ENCODE results near the gene NKAIN2.

The NKAIN2 gene

DNA sequence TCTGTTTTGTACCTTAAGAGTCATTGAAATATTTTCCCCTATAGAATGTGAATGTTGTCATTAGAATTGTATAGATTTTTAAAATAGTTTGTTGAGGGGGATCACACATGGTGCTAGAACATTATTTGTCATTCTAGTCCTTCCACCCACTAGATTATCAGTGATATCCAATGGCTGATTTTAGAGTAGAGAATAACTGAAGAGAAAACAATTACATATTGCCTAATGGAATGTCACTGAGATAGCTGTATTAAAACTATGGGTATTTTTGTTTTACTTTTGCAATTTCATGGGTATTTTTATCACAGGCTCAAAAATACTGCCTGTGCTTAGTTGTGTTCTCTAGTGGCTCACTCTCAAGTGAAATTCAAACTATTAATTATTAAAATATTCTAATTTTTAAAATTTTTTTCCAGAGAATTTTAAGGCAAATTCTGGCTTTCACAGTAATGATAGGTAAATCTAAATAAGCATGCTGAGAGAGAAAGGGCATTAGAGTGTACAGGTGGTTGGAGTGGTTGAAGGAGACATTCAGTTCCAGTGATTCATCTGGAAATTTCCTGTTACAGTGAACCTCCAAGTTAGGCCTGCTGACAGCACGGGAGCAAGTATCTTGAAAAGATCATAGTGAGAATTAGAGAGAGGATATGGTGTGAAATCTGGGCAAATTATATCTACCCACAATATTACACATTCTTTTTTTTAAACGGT is 399.6 kb downstream of the NKAIN2 start:
- TF ChIP-seq, protein P1, sequence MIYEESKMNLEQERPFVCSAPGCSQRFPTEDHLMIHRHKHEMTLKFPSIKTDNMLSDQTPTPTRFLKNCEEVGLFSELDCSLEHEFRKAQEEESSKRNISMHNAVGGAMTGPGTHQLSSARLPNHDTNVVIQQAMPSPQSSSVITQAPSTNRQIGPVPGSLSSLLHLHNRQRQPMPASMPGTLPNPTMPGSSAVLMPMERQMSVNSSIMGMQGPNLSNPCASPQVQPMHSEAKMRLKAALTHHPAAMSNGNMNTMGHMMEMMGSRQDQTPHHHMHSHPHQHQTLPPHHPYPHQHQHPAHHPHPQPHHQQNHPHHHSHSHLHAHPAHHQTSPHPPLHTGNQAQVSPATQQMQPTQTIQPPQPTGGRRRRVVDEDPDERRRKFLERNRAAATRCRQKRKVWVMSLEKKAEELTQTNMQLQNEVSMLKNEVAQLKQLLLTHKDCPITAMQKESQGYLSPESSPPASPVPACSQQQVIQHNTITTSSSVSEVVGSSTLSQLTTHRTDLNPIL (CRISPR knock-in tag; IDR thresholded peaks at IDR 0.05; ENCODE audit: low read depth), result no peak
- TF ChIP-seq CSDC2 (CRISPR knock-in tag; IDR thresholded peaks at IDR 0.05), result no peak
- no peak for TF ChIP-seq ZNF8 (CRISPR knock-in tag; IDR thresholded peaks at IDR 0.05)
- TF ChIP-seq, protein P2, sequence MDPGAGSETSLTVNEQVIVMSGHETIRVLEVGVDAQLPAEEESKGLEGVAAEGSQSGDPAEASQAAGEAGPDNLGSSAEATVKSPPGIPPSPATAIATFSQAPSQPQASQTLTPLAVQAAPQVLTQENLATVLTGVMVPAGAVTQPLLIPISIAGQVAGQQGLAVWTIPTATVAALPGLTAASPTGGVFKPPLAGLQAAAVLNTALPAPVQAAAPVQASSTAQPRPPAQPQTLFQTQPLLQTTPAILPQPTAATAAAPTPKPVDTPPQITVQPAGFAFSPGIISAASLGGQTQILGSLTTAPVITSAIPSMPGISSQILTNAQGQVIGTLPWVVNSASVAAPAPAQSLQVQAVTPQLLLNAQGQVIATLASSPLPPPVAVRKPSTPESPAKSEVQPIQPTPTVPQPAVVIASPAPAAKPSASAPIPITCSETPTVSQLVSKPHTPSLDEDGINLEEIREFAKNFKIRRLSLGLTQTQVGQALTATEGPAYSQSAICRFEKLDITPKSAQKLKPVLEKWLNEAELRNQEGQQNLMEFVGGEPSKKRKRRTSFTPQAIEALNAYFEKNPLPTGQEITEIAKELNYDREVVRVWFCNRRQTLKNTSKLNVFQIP (CRISPR knock-in tag; IDR thresholded peaks at IDR 0.05; ENCODE audit: borderline replicate concordance, low read depth), result no peak
- no peak for TF ChIP-seq ZNF565 (CRISPR knock-in tag; conservative IDR thresholded peaks at IDR 0.05; ENCODE audit: low read depth)
- no peak for TF ChIP-seq OSR1 (CRISPR knock-in tag; IDR thresholded peaks at IDR 0.05)
- no peak for ATAC-seq

DNA sequence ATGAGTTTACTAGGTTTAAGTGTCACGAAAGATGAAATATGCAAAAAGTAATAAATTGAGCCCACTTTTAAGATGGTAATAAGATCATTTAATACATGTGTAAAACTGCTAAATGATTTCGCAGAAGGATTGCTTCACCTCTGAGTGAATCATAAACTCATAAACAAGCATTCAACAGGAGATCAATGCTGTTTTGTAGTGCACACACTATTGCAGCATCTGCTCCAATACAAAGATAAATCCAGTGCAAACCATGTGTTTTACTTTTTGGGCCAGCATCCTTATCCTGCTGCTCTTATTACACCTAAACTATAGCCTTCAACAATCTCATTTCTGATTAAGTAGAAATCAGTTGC is 400.1 kb downstream of the NKAIN2 start:
- no peak for ATAC-seq
- TF ChIP-seq ZFP30 (CRISPR knock-in tag; IDR thresholded peaks at IDR 0.05) (no peak), PPARA (CRISPR knock-in tag; IDR thresholded peaks at IDR 0.05; ENCODE audit: borderline replicate concordance) (no peak), OSR1 (CRISPR knock-in tag; IDR thresholded peaks at IDR 0.05) (no peak), ZNF70 (CRISPR knock-in tag; IDR thresholded peaks at IDR 0.05) (no peak), TOX (CRISPR knock-in tag; IDR thresholded peaks at IDR 0.05; ENCODE audit: borderline replicate concordance) (no peak), SNAI2 (CRISPR knock-in tag; IDR thresholded peaks at IDR 0.05) (no peak), GLIS3 (CRISPR knock-in tag; IDR thresholded peaks at IDR 0.05) (no peak), ZFP3 (CRISPR knock-in tag; IDR thresholded peaks at IDR 0.05) (no peak), ESRRG (CRISPR knock-in tag; IDR thresholded peaks at IDR 0.05) (no peak), ZNF8 (CRISPR knock-in tag; IDR thresholded peaks at IDR 0.05) (no peak), ARNTL (CRISPR knock-in tag; IDR thresholded peaks at IDR 0.05; ENCODE audit: borderline replicate concordance, low read depth) (no peak), ISL1 (CRISPR knock-in tag; IDR thresholded peaks at IDR 0.05) (no peak), RARB (CRISPR knock-in tag; IDR thresholded peaks at IDR 0.05) (no peak), TCF4 (CRISPR knock-in tag; IDR thresholded peaks at IDR 0.05; ENCODE audit: borderline replicate concordance) (no peak), BACH2 (CRISPR knock-in tag; IDR thresholded peaks at IDR 0.05; ENCODE audit: borderline replicate concordance) (no peak), ZC3H10 (CRISPR knock-in tag; IDR thresholded peaks at IDR 0.05) (no peak)
- TF ChIP-seq, protein P2 (CRISPR knock-in tag; IDR thresholded peaks at IDR 0.05; ENCODE audit: borderline replicate concordance, low read depth), result no peak
- TF ChIP-seq, protein P1 (CRISPR knock-in tag; IDR thresholded peaks at IDR 0.05; ENCODE audit: low read depth), result no peak
- TF ChIP-seq, protein P3, sequence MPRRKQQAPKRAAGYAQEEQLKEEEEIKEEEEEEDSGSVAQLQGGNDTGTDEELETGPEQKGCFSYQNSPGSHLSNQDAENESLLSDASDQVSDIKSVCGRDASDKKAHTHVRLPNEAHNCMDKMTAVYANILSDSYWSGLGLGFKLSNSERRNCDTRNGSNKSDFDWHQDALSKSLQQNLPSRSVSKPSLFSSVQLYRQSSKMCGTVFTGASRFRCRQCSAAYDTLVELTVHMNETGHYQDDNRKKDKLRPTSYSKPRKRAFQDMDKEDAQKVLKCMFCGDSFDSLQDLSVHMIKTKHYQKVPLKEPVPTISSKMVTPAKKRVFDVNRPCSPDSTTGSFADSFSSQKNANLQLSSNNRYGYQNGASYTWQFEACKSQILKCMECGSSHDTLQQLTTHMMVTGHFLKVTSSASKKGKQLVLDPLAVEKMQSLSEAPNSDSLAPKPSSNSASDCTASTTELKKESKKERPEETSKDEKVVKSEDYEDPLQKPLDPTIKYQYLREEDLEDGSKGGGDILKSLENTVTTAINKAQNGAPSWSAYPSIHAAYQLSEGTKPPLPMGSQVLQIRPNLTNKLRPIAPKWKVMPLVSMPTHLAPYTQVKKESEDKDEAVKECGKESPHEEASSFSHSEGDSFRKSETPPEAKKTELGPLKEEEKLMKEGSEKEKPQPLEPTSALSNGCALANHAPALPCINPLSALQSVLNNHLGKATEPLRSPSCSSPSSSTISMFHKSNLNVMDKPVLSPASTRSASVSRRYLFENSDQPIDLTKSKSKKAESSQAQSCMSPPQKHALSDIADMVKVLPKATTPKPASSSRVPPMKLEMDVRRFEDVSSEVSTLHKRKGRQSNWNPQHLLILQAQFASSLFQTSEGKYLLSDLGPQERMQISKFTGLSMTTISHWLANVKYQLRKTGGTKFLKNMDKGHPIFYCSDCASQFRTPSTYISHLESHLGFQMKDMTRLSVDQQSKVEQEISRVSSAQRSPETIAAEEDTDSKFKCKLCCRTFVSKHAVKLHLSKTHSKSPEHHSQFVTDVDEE (CRISPR knock-in tag; IDR thresholded peaks at IDR 0.05), result no peak
- TF ChIP-seq, protein P4, sequence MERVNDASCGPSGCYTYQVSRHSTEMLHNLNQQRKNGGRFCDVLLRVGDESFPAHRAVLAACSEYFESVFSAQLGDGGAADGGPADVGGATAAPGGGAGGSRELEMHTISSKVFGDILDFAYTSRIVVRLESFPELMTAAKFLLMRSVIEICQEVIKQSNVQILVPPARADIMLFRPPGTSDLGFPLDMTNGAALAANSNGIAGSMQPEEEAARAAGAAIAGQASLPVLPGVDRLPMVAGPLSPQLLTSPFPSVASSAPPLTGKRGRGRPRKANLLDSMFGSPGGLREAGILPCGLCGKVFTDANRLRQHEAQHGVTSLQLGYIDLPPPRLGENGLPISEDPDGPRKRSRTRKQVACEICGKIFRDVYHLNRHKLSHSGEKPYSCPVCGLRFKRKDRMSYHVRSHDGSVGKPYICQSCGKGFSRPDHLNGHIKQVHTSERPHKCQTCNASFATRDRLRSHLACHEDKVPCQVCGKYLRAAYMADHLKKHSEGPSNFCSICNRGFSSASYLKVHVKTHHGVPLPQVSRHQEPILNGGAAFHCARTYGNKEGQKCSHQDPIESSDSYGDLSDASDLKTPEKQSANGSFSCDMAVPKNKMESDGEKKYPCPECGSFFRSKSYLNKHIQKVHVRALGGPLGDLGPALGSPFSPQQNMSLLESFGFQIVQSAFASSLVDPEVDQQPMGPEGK (CRISPR knock-in tag; IDR thresholded peaks at IDR 0.05; ENCODE audit: borderline replicate concordance), result no peak
